Glomerular visceral epithelial cell (primary cell): ENCODE results near the gene DVL2.
"Not testable (repeated sequence)": the region's sequence is repeated elsewhere in the genome, so short reads cannot be mapped to it uniquely, and the experiment has no call there.

Experiments
- DNase-seq: peaks from one replicate; pipeline ENCODE4 v3.0.0-alpha.2; 2016; ENCODE audit errors: extremely low spot score

DVL2 gene

DNA sequence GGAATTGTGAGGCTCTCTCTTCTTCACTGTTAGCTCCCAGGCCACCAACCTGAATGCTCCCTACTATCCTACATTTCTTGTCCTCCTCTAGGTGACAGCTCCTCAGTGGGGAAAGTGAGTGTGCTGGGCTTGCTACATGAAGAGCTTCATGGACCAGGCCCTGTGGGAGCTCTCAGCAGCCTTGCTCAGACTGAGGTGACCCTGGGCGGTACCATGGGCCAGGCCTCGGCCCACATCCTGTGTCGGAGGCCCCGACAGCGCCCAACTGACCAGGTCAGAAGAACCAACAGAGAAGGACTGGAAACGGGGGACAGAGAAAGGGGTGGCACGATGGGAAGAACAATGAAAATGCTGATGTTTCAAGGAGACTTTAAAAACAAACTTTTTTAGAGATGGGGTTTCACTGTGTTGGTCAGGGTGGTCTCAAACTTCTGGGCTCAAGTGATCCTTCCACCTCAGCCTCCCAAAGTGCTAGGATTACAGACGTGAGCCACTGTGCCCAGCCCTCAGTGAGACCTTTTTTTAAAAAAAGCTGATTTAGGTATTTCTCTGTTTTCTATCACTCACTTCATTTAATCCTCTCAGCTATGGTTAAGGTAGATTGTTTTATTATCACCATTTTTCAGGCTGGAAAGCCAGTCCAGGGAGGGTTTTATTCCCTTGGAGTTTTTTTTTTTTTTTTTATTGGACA lies 22.6 kb upstream of the DVL2 start:
- no peak for DNase-seq

- DNase-seq, result no peak
These were observed 20.2 kb upstream of the DVL2 start for GRCh38 chr17:7254511-7254910.

- no peak for DNase-seq
These were observed 18.8 kb upstream of the DVL2 start for GRCh38 chr17:7253082-7253481.

DNA sequence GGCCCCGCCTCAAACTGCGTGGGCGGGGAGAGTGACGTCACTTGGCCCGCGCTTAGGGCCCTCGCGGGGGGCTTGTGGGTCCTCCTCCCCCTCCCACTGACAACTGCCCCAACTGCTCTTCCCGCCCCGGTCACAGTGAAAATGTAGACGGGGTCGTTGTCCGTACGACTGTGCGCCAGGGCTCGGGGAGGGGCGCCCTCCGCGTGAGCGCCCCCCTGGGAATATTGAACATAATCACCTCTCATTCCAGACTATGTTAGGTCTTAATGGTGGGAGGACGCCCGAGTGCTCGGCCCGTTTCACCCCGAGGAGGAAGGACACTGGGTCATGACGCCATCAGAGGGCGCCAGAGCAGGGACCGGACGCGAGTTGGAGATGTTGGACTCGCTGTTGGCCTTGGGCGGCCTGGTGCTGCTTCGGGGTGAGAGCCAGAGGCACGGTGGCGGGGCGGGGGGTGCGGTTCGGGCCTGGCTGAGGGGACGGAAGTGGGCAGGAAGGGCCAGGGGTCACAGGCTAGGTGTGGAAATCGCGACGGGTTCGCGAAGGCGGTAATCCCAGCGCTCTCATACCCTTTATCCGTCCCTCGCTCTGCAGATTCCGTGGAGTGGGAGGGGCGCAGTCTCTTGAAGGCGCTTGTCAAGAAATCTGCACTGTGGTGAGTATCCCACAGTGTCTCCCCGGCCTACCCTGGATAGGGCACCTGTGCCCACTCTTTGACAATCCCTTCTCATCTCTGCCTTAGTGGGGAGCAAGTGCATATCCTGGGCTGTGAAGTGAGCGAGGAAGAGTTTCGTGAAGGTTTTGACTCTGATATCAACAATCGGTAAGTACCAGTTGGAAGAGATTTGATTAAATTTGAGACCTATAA lies 18.1 kb upstream of the DVL2 start, which contains the start of gene ELP5:
ELP5 (plus strand) TSS at position 40 of the 868 bp plus-strand sequence; CDS start at position 376, 336 bp downstream.
- peak; percentile 93 for DNase-seq

DNA sequence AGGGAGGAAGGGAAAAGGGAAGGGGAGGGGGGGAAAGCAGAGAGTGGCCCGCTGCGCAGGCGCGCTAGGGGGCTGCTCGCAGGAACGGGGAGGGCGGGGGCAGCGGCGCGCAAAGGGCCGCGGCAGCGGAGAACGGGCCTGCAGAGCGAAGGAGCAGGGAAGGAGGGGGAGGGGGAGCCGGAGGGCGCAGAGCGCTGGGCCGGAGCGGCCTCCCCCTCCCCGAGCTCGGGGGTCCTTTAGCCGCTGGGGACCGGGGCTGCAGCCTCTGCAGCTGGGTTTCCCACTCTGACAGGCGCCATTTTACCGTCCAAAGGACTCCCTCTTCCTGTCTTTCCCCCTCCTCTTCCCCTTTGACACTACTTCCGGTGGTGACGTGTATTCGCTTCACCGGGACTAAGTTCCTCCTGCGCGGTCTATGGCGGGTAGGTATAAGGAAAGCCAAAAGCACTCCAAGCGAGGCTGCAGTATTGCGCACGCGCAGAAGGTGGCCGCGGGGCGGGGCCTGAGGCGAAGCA lies 17.4 kb upstream of the DVL2 start, which contains the start of gene CTDNEP1:
CTDNEP1 (minus strand) TSS at position 74 of the 515 bp plus-strand sequence. CDS start 438 bp downstream, outside the sequence.
- DNase-seq, result peak; percentile 100

DNA sequence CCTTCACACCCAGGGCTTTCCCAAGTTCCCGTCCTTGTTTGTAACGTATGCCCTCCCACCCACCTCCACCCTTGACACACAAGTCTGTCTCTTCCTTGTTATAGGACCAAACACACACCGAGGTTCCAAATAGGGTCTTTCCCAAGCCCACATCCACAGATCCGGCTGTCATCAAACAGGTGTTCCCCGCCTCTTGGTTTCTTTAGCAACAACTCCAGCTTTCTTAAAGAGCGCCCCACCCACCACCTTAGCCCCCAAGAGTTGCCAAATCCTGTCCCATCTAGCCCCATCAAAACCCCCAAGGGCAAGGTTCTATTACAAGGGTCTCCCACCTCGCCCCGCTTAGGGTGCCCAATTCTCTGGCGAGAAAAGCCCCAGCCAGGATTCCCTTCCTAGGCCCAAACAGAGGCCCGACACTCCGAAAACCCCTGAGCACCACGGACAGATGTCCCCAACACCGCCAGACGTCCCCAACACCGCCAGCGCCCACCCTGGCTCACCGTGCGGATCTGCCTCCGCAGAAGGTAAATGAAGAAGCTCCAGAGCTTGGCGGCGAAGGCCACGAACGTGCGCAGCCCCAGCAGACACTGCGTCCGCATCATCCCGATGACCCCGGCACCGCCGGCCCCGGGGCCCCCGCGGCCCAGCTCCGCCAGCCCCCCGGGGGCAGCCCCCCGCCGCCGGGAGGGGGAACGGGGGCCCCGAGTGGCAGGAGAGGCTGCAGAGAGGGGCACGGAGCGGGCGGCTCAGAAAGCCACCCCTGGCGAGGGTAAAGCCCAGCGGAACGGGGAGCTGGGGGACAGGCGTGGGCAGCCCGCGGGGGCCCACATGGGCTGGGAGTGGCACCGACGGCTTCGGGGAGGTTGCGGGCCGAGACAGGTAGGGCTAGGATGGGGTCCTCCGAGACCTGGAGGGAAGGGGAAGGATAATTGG lies 16.6 kb upstream of the DVL2 start:
- DNase-seq, result no peak

DNA sequence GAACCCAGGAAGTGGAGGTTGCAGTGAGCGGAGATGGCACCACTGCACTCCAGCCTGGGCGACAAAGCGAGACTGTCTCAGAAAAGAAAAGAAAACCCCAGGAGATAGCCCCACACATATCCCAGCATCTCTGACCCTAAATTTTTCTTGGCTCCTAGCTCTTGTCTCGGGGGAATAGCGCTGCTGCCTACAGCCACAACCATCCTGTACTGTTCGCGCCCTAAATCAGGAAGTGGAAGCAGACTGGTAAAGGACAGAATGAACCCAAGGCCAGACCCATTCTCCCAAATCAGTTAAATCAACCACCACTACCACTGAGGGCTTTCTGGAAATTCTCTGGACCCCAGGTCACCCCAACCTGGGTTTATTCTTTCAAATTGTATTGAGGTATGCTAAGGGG lies 15.5 kb upstream of the DVL2 start:
- DNase-seq, result no peak

GRCh38 chr17:7249214-7249613 lies 14.9 kb upstream of the DVL2 start:
- no peak for DNase-seq

GRCh38 chr17:7248796-7249195 lies 14.5 kb upstream of the DVL2 start:
- no peak for DNase-seq

GRCh38 chr17:7246779-7247178 lies 12.5 kb upstream of the DVL2 start:
- no peak for DNase-seq

DNA sequence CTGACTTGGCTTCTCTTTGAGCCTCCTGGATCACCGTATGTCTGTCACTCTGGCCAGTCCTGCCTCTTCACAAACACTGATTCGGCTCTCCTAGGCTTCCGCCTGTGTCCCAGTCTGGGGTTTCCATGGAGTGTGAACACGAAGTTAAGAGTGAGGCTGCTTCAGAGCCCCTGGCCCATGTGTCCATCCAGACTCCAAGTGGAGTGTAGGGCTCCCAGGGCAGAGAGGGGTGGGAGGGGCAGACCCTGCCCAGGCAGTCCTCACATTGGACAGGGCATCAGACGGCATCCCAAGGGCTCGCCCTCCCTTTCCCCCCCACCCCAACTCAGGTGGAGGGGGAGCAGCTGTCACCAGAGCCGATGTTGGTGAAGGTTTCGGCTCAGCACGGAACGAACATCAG lies 9.5 kb upstream of the DVL2 start:
- not testable (repeated sequence) for DNase-seq

DNA sequence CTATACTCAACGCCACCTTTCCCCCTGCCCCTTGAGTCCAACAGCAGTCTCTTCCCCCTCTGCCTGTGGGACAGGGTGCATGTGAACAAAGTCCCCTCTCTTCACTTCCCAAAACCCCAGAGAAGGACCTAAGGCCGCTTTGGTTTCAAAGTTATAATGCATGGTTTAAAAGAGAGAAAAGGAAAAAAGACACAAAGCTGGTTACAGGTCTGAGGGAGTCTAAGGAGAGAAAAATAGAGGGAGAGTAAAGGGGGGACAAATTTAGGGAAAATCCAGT lies 9.1 kb upstream of the DVL2 start:
- DNase-seq, result no peak

DNA sequence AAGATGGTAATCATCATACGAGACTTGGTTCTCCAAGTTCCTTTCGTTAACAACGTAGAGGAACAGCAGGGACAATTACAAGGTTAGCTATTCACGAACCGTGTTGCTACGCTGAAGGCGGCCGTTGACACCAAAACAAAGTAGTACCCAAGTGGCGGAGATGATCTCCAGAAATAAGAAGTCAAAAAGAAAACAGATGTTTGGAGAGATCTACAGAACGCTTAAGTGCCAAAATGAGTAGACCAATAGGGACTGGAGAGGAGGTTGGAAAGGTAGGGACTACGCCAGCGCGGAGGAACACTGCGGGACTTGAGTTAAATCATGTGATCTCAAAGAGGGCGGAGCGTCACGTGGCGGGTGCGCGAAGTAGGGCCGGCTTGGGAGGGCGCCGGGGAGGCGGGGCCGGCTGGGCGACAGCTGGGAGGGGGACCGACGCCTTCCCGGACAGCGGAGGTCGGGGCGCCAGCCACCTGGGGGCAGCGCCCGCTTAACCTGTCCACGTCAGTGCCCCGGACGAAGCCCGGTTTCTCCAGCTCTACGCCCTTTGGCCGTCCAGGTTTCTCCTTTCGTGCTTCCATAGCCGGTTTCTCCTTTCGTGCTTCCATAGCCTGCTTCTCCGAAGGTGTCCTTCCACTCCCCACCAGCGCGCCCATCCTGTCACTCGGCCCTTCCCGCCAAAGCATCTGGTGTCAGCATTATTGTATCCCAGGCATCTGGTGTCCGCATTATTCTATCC lies 8.6 kb upstream of the DVL2 start:
- DNase-seq, result peak; percentile 94

- DNase-seq, result peak; percentile 90
These were observed 7.7 kb upstream of the DVL2 start, which contains the start of gene GABARAP for GRCh38 chr17:7241783-7242716. TSS of gene GABARAP (minus strand) at chr17:7242449. CDS start at chr17:7242330, 119 bp downstream.

DNA sequence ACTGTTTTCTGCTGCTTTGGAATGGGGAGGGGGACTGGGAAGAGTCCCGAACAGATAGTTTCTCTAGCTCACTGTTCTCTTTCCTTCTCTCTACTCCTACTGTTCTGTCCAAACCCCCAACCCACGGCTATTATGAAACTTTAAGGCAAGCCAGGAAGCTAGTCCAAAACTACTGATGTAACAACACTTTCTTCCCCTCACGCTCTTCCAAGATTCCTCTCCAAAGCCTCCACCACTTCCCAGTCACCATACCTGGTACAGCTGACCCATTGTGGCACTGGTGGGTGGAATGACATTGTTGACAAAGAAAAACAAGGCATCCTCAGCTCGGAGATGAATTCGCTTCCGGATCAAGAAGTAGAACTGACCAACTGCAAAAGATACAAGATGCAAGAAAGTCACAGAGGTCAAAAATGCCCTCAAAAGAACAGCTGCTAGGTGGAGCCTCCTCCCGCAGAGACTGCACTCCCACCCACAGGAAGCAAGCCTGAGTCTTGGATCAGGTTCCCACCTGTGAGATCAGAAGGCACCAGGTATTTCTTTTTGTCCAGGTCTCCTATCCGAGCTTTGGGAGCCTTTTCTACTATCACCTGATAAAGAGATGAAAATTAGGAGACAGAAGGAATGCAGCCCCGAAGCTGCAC lies 6.9 kb upstream of the DVL2 start:
- DNase-seq, result no peak

DNA sequence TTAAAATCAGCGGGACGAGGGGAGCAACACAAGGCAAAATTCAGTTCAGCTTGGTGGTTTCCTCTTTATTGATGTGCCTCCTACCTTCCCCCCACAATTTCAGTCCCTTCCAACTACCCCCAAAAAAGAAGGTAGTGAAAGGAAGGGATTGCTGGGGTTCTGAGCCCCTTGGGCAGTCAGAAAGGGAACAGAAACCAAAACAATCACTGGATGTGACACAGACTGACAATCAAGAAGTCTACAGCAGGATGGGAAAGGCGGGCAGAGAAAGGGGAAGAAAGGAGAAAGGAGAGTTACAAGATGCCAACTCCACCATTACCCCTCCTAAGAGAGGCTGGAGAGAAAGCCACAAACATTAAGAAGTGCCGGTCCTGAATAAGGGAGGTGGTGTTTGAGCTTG lies 6.1 kb upstream of the DVL2 start:
- no peak for DNase-seq

DNA sequence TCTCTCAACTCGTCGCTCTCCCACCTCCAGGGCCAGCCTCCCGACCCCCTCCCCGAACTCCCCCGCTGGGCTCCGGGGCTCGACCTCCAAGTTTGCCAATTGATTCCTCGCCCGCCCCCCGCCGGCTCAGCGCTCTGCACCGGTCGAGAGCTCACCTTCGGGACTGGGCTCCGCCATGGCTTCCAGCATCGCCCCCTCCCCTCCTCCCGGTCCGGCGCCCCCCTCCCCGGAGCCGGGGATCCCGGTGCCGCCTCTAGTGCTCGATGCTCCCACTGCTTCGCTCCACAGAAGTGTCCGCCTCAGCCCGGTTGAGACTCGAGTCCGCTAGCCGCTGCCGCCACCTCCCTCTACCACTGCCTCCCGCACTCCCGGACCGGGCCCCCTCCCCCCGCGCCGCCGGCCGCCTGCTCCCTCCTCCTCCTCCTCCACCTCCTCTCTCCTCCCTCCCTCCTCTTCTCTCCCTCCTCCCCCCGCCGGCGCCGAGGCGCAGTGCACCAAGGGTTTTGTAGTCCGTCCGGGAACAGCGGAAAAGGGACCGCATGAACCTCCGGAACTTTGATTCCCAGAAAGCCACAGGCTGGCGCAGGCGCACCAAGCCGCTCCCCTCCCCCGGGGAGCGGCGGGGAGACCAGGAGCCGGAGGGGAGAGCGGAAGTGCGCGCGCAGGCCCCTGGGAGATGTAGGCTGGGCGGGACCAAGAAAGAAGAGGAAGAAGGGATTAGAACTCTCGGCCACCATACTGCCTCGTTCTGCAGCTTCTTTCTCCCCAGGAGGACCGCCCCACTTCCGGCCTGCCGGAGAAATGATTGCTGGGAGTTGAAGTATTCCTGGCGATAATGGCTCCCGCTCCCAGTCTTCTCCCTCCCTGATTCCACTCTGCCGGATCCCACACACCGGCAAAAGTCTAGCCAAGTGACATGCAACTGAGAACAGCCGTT lies 5.0 kb upstream of the DVL2 start, which contains the start of gene PHF23:
PHF23 (minus strand) TSS at position 367 of the 937 bp plus-strand sequence; CDS start at position 189, 178 bp downstream.
- peak; percentile 100 for DNase-seq
